HG03457 (cell line): Measurements from ENCODE around the gene SELENOV.

Source experiments
- ATAC-seq: cut with Tn5 transposase; IDR thresholded peaks from one replicate; pipeline ENCODE4 v1.9.1; 2021; ENCODE audit warnings: moderate number of reproducible peaks; ENCODE audit not compliant: unreplicated experiment

SELENOV gene

DNA sequence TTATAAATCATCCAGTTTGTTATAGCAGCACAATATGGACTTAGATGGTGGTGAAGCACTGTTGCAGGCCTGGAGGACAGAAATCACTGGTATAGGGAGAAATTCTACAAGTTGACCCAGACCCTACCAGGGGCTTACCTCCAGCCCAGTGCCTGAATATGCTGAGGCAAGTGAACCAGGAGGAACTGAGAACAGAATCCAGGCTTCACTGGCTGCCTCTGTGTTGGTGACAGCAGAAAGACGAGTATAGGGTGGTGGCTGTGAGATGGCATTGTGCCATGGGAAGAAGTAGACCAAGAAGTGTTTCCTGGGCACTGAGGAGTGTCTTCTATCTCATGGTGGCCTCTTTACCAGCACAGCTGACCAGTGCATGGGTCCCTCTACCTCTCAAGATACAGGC lies 40.9 kb downstream of the SELENOV start:
- ATAC-seq, result no peak

DNA sequence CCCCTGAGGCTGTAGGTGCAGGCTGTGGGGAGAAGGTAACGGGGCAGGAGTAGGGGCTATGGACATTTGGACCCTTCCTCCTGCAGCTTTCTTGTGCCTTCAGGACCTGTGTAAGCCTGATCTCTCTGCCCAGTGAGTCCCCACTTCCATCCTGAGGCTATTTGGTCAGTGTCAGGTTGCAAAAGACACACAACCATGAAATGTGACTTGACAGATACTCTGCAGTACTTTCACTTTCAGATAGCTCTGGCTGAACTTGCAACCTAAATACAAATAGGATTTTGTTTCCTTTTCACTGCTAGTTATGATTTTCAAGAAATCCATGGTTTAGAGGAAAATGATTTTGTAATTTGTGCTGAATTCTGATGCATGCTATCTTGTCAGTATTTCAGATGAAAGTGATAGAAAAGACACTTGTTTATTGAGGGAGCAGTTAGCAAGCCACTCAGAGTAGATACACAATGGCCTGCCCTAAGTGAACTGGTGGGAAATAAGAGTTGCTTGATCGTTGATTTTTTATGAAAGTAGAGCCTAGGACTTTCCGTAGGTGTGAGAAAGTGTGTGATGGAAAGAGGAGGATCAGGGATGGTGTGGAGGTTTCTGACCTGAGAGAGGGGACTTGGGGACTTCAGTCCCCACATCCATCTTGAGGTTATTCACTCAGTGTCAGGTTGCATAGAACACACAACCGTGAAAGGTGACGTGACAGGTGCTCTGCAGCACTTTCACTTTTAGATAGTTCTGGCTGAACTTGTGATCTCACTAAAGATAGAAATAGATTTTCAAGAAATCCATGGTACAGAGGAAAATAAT lies 43.1 kb downstream of the SELENOV start:
- no peak for ATAC-seq

- no peak for ATAC-seq
These were observed 43.7 kb downstream of the SELENOV start for GRCh38 chr19:39558624-39559117.

GRCh38 chr19:39563408-39563807 lies 48.5 kb downstream of the SELENOV start:
- no peak for ATAC-seq

DNA sequence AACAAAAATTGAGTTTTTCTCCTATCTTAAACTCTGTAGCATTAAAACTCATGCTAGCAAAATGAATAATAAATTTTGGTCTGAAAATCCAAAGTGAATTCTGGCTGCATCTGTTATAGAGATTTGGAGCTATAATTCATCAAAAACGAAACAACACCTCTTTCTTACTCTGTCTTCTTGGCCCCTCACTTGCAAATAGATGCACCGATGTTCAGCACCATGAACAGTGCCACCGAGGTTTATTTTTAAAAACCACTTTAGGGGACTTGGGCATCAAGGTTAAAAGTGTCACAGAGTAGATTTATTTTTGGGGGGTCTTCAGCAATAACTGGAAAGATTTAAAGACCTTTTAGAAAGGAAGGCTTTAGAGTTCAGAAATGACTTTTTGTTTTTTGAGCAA lies 51.1 kb downstream of the SELENOV start:
- ATAC-seq, result no peak

DNA sequence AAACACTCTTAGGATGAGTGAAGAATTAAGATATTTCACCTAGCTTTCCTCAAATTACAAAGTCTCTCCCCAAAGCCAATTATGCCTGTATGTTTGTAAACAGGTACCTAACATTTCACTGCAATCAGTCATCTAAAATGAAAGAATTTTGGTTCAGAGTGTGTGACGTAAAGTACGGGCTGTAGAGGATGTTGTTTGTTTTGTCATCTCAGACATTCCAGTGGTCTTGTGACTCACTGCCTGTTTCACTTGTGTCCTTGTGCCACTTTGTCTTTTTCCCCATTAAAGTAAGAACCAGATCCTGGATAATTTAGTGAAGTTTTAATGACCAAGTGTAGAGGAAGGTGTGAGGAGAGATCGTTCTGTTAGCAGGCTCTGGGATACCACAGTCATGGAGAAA lies 53.7 kb downstream of the SELENOV start:
- no peak for ATAC-seq
